Endothelial cell of umbilical vein (primary cell): ENCODE results near the gene RAB42. TPM values are rescaled to one million over a fixed set of nuclear protein-coding genes. Genes with fewer than 3 reads are reported as not detected.
"Not testable (repeated sequence)": the region's sequence is repeated elsewhere in the genome, so short reads cannot be mapped to it uniquely, and the experiment has no call there.

Experiments used
- BruUV-seq: library from RNA; stranded (reverse); fragments of 400-500 nt; replicated peaks from 2 replicates; lab custom pipeline; 2021; lab: Mats Ljungman, UMichigan
- CTCF ChIA-PET: fragments of 300-600, 350-600 bp; sonication (Branson Sonifier 250); formaldehyde crosslinking; loops from one replicate; lab custom pipeline; 2021; ENCODE audit warnings: antibody characterized with exemption, inconsistent platforms; lab: Charles Lee
- POLR2A ChIA-PET: fragments of 300-600, 350-600 bp; sonication (Branson Sonifier 250); formaldehyde crosslinking; loops from one replicate; lab custom pipeline; 2021; ENCODE audit warnings: antibody characterized with exemption, inconsistent platforms; lab: Charles Lee
- DNase-seq: peaks from one replicate; pipeline ENCODE4 v3.0.0-alpha.2; 2011; ENCODE audit warnings: low read depth, low spot score
- FAIRE-seq: peaks from 2 replicates; lab custom pipeline; 2011; peaks lifted over from hg19 to GRCh38; lab: Jason Lieb, UNC
- H2AFZ ChIP-seq: 2 replicates; pipeline ENCODE4 v1.6.0; 2012; ENCODE audit warnings: low read depth, low read length, control low read depth, inconsistent platforms
- H3K27ac ChIP-seq: 2 replicates; pipeline ENCODE4 v1.5.1; 2011; ENCODE audit warnings: low read depth, mild to moderate bottlenecking, control low read depth, low read length, moderate library complexity; ENCODE audit not compliant: insufficient read depth
- H3K27me3 ChIP-seq, 2 experiments: 2 replicates each; pipeline versions ENCODE4 v1.6.0 to v1.6.1; 2011; ENCODE audit warnings: low read length in 2 of 2, mixed read lengths in 1 of 2; ENCODE audit not compliant: control insufficient read depth in 2 of 2, insufficient read depth in 2 of 2
- H3K36me3 ChIP-seq, 2 experiments: 2 replicates in 1 of 2; 3 replicates in 1 of 2; pipeline ENCODE4 v1.5.1; 2011; ENCODE audit warnings: low read length in 2 of 2, mild to moderate bottlenecking in 1 of 2, moderate library complexity in 1 of 2; ENCODE audit not compliant: control insufficient read depth in 2 of 2, insufficient read depth in 2 of 2; ENCODE audit errors: extremely low read depth in 1 of 2
- H3K4me1 ChIP-seq: 3 replicates; pipeline ENCODE4 v1.5.1; 2011; ENCODE audit warnings: mild to moderate bottlenecking, low read length; ENCODE audit not compliant: control insufficient read depth, insufficient read depth; ENCODE audit errors: extremely low read depth
- H3K4me2 ChIP-seq: 2 replicates; pipeline ENCODE4 v1.6.1; 2011; ENCODE audit warnings: low read length, control low read depth, mixed read lengths; ENCODE audit not compliant: insufficient read depth
- H3K4me3 ChIP-seq, 3 experiments: fragments of 200-600 bp in 1 of 3; sonication (generic), shearing (Covaris generic) in 1 of 3; replicated peaks in 1 of 3; 2 replicates each; pipeline ENCODE4 v1.5.1; 2011 to 2016; ENCODE audit warnings: control low read depth in 3 of 3, low read length in 3 of 3, mild to moderate bottlenecking in 2 of 3, inconsistent platforms in 1 of 3, low read depth in 1 of 3, moderate library complexity in 1 of 3; ENCODE audit not compliant: insufficient read depth in 1 of 3
- H3K79me2 ChIP-seq: 2 replicates; pipeline ENCODE4 v1.6.0; 2012; ENCODE audit warnings: low read length, inconsistent platforms; ENCODE audit not compliant: control insufficient read depth, insufficient read depth
- H3K9ac ChIP-seq: replicated peaks from 2 replicates; pipeline ENCODE3; 2011; ENCODE audit warnings: low read length, control low read depth; ENCODE audit not compliant: insufficient read depth; ENCODE audit errors: extremely low read depth
- H3K9me1 ChIP-seq: replicated peaks from 3 replicates; pipeline ENCODE4 v1.6.0; 2011; ENCODE audit warnings: mild to moderate bottlenecking, low read length; ENCODE audit not compliant: control insufficient read depth, insufficient read depth; ENCODE audit errors: extremely low read depth
- H3K9me3 ChIP-seq: replicated peaks from 2 replicates; pipeline ENCODE4 v1.5.1; 2012; ENCODE audit warnings: low read length, inconsistent platforms; ENCODE audit not compliant: control insufficient read depth, insufficient read depth
- H4K20me1 ChIP-seq: replicated peaks from 2 replicates; pipeline ENCODE3; 2011; ENCODE audit warnings: mild to moderate bottlenecking, low read length; ENCODE audit not compliant: control insufficient read depth, insufficient read depth; ENCODE audit errors: extremely low read depth
- CTCF ChIP-seq, 2 donors: IDR thresholded peaks; 1 replicate in 1 of 2; 2 replicates in 1 of 2; pipeline ENCODE4 v1.5.1; 2011; ENCODE audit warnings: low read length in 2 of 2, mild to moderate bottlenecking in 2 of 2, moderate library complexity in 2 of 2, control low read depth in 1 of 2, inconsistent platforms in 1 of 2, low read depth in 1 of 2; ENCODE audit not compliant: insufficient read depth in 1 of 2; ENCODE audit errors: extremely low read depth in 1 of 2
- JUN ChIP-seq: IDR thresholded peaks from 2 replicates; pipeline ENCODE4 v1.6.1; 2011; ENCODE audit warnings: borderline replicate concordance, low read depth; ENCODE audit not compliant: insufficient read length, insufficient read depth
- MYC ChIP-seq: IDR thresholded peaks from one replicate; pipeline ENCODE4 v1.6.1; 2011; ENCODE audit warnings: mild to moderate bottlenecking, low read depth, low read length
- POLR2A ChIP-seq: IDR thresholded peaks from 2 replicates; pipeline ENCODE4 v1.6.1; 2012; ENCODE audit warnings: low read depth, mild to moderate bottlenecking, control low read depth, low read length
- POLR2AphosphoS5 ChIP-seq: IDR thresholded peaks from 2 replicates; pipeline ENCODE4 v1.6.1; 2012; ENCODE audit warnings: low read depth, mild to moderate bottlenecking, control low read depth, low read length, moderate library complexity; ENCODE audit not compliant: insufficient read depth
- dilution Hi-C: fragments of 300-500 bp; cut with MboI; formaldehyde crosslinking; loops from one replicate; pipeline ENCODE4 v1.15.0; 2019; ENCODE audit warnings: low sequenced_read_pairs; ENCODE audit not compliant: extremely low pct_ligation_motif_present
- intact Hi-C: fragments of 100-400 bp; cut with micrococcal nuclease; formaldehyde crosslinking; loops from one replicate; pipeline ENCODE4 v1.10.0; 2022
- polyA plus RNA-seq, 4 experiments: library from polyadenylated mRNA; depleted of rRNA in 3 of 4; stranded (reverse) in 3 of 4; unstranded in 1 of 4; fragments of >200 nt; gene quantifications; 2 replicates each; pipeline versions ENCODE4 v1.2.1 to v1.2.3, GENCODE V29; 2011 to 2012; ENCODE audit warnings: missing spikeins in 1 of 4
- total RNA-seq: library from RNA; stranded (reverse); gene quantifications from 2 replicates; pipeline ENCODE4 v1.2.3, GENCODE V29; 2021
- TF ChIP-seq, protein P1 (sequence below): IDR thresholded peaks from 2 replicates; pipeline ENCODE4 v1.6.1; 2011; ENCODE audit not compliant: insufficient read depth, insufficient read length

Gene RAB42
- total and polyA plus RNA-seq, 2 donors (not counting 3 experiments of a cell fraction or from before 2014, with no cell fraction given): 1.2 to 1.8 TPM

DNA sequence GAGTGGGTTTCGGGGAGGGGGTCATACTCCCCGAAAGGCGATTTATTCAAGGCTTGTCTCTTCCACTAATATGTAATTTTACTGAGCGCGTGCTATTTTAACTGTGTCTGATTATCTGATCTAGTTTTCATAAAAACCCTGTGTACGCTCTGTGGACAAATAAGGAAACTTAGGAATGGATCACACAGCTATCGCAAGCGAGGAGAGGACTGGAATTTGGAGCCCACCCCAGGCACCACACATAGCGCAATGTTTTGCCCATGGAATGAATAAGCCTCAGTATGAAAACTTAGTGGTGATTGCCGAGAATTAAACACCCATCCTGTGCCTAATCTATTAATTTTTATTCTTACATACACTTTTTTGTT, 9.8 kb upstream of the RAB42 start:
- peak; percentile 66 for DNase-seq
- Histone ChIP-seq H3K36me3 (peaks cover 16 to 21% of the 10 kb centered on the region in 2 experiments), H2AFZ (peak overlapping the region; percentile 94), H4K20me1 (peaks cover 4% of the 10 kb centered on the region), H3K4me1 (peaks cover 31% of the 10 kb centered on the region), H3K9me3 (no peaks in the 10 kb centered on the region), H3K9me1 (no peaks in the 10 kb centered on the region), H3K79me2 (peaks cover 32% of the 10 kb centered on the region), H3K4me3 (peak overlapping the region; percentile 75 to 82 (median 80)), H3K27ac (peak overlapping the region; percentile 65), H3K4me2 (peak overlapping the region; percentile 88), H3K27me3 (no peaks in the 10 kb centered on the region), H3K9ac (peak overlapping the region; percentile 80)
- dilution Hi-C loops (no loop called here), intact Hi-C loops (no loop called here)
- ChIA-PET POLR2A (interaction anchor here (0.7 to 4.3 kb wide), 32 partner anchors 8 to 346 kb away, joined by 3 to 59 read pairs (median 7); partner anchors contain the start of genes ATP5IF1, MED18, PHACTR4 and RAB42), CTCF (interaction anchor here (0.7 to 4.7 kb wide), 11 partner anchors 8 to 334 kb away, joined by 3 to 44 read pairs (median 6); no protein-coding TSS in a partner anchor)
- TF ChIP-seq JUN: no peak
- TF ChIP-seq, protein P1, sequence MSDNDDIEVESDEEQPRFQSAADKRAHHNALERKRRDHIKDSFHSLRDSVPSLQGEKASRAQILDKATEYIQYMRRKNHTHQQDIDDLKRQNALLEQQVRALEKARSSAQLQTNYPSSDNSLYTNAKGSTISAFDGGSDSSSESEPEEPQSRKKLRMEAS: no peak
- no peak for TF ChIP-seq CTCF (IDR thresholded peaks at IDR 0.05; ENCODE audit: extremely low read depth in 1 of 2, insufficient read depth in 1 of 2, low read depth in 1 of 2, low read length in 2 of 2)
- no peak for TF ChIP-seq POLR2AphosphoS5
- no peak for TF ChIP-seq POLR2A
- no peak for TF ChIP-seq MYC
- FAIRE-seq: no peak
- TSS peak; percentile 96 for BruUV-seq

DNA sequence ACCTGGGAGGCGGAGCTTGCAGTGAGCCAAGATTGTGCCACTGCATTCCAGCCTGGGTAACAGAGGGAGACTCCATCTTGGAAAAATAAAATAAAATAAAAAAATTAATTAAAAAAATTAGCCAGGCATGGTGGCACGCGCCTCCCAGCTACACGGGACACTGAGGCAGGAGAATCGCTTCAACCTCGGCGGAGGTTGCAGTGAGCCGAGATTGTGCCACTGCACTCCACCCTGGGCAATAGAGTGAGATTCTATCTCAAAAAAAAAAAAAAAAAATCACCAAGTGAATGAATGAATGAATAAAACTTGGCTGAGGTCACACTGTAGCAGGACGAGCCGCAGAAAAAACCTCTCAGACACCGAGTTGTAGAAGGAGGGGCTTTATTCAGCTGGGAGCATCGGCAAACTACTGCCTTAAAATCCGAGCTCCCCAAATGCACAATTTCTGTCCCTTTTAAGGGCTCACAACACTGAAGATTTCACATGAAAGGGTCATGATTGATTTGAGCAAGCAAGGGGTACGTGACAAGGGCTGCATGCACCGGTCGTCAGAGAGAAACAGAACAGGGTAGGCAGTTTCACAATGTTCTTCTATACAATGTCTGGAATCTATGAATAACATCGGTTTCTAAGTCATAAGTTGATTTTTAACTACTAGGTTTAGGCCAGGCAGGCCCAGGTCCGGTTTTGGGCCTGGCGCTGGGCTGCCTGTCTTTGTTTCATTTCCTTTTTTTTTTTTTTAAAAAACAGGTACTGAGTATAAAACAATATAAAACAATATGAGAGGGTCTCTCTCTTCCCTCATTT, 5.3 kb upstream of the RAB42 start:
- H3K4me2 ChIP-seq, H3K79me2 ChIP-seq, H3K27ac ChIP-seq, H3K9me1 ChIP-seq, H2AFZ ChIP-seq, H3K9ac ChIP-seq, H3K9me3 ChIP-seq, H3K4me3 ChIP-seq, FAIRE-seq, BruUV-seq, H3K27me3 ChIP-seq, H3K36me3 ChIP-seq, POLR2A ChIA-PET, H4K20me1 ChIP-seq, dilution Hi-C loops, intact Hi-C loops, DNase-seq: not testable (repeated sequence)
- CTCF ChIA-PET: interaction anchor here (1.6 kb wide), 1 partner anchor 16 kb away, joined by 7 read pairs; no protein-coding TSS in a partner anchor
- H3K4me1 ChIP-seq: peaks cover 11% of the 10 kb centered on the region
